SK-N-SH treated with all-trans-retinoic acid at 6 μM for 48 hours (cell line): ENCODE data around the gene TMEM62.

Source experiments
- ARNTL ChIP-seq: fragments of 450-650 bp; formaldehyde crosslinking; IDR thresholded peaks from 2 replicates; pipeline ENCODE4 v1.5.0; 2020; ENCODE audit warnings: low read depth, mild to moderate bottlenecking, moderate library complexity, borderline replicate concordance
- ISL1 ChIP-seq: fragments of 250-450 bp; sonication (Bioruptor Pico); IDR thresholded peaks from 2 replicates; pipeline ENCODE4 v2.1.2; 2022; ENCODE audit warnings: mild to moderate bottlenecking, moderate library complexity
- RARB ChIP-seq: fragments of 250-450 bp; sonication (Bioruptor Pico); IDR thresholded peaks from 2 replicates; pipeline ENCODE4 v1.8.0; 2021; ENCODE audit warnings: mild to moderate bottlenecking, moderate library complexity
- TOX ChIP-seq: fragments of 250-450 bp; sonication (Bioruptor Pico); IDR thresholded peaks from 2 replicates; pipeline ENCODE4 v1.8.0; 2021; ENCODE audit warnings: mild to moderate bottlenecking, moderate library complexity, borderline replicate concordance
- TSHZ2 ChIP-seq: fragments of 250-450 bp; sonication (Bioruptor Pico); IDR thresholded peaks from 2 replicates; pipeline ENCODE4 v1.5.0; 2020; ENCODE audit warnings: mild to moderate bottlenecking, moderate library complexity

DNA sequence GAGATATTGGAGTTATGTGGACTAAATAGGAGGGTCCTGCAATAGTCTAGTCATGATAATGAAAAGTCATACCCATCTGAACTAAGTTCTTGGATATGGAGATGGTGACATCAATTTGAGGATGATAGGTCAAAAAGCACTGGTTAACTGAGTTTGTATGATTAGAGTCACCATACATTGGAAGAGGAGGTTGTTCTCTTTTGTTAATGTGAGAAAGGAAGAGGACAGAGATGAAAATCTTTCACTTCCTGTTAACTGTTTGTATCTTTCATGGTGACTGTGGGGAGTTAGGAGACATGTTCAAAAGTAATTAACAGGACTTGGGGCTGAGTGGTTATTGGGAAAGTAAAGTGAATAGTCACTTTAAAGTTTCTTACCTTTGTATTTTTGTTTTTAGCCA is 11.1 kb downstream of the TMEM62 start:
- no peak for TF ChIP-seq ARNTL (CRISPR knock-in tag)
- TF ChIP-seq RARB, result no peak
- no peak for TF ChIP-seq TOX (CRISPR knock-in tag)
- no peak for TF ChIP-seq TSHZ2 (CRISPR knock-in tag)
- TF ChIP-seq ISL1, result no peak
